ENCODE results near the gene PFKFB3.
"Not testable (repeated sequence)": the region's sequence is repeated elsewhere in the genome, so short reads cannot be mapped to it uniquely, and the experiment has no call there.

DNA sequence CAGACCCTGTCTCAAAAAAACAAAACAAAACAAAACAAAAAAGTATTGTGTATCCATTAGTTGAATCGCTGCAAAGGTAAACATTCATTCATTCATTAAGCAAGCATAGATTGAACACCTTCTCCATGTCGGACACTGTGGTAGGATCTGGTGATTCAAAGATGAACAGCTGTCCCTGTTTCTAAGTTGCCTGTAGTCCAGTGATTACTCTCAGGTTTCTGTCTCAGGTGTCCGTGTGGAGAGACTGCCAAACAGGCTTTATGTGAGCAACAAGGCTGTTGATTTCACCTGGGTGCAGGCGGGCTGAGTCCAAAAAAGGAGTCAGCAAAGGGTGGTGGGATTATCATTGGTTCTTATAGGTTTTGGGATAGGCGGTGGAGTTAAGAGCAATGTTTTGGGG lies 9.4 kb upstream of the PFKFB3 start:
- TF ChIP-seq, protein P1, sequence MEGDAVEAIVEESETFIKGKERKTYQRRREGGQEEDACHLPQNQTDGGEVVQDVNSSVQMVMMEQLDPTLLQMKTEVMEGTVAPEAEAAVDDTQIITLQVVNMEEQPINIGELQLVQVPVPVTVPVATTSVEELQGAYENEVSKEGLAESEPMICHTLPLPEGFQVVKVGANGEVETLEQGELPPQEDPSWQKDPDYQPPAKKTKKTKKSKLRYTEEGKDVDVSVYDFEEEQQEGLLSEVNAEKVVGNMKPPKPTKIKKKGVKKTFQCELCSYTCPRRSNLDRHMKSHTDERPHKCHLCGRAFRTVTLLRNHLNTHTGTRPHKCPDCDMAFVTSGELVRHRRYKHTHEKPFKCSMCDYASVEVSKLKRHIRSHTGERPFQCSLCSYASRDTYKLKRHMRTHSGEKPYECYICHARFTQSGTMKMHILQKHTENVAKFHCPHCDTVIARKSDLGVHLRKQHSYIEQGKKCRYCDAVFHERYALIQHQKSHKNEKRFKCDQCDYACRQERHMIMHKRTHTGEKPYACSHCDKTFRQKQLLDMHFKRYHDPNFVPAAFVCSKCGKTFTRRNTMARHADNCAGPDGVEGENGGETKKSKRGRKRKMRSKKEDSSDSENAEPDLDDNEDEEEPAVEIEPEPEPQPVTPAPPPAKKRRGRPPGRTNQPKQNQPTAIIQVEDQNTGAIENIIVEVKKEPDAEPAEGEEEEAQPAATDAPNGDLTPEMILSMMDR (conservative IDR thresholded peaks at IDR 0.05; ENCODE audit: low read depth, low read length) = not testable (repeated sequence)
- TF ChIP-seq RCOR1 (IDR thresholded peaks at IDR 0.05; ENCODE audit: insufficient replicate concordance, low read length); RFX5 (IDR thresholded peaks at IDR 0.05; ENCODE audit: low read depth, low read length); POLR2A (IDR thresholded peaks at IDR 0.05; ENCODE audit: low read depth, low read length); NFE2L2 (IDR thresholded peaks at IDR 0.05; ENCODE audit: low read depth, low read length): not testable (repeated sequence)
- TF ChIP-seq, protein P2, sequence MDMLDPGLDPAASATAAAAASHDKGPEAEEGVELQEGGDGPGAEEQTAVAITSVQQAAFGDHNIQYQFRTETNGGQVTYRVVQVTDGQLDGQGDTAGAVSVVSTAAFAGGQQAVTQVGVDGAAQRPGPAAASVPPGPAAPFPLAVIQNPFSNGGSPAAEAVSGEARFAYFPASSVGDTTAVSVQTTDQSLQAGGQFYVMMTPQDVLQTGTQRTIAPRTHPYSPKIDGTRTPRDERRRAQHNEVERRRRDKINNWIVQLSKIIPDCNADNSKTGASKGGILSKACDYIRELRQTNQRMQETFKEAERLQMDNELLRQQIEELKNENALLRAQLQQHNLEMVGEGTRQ (IDR thresholded peaks at IDR 0.05; ENCODE audit: low read depth, low read length) = not testable (repeated sequence)
